AG10803 (cell line): ENCODE measurements around the gene PNPLA1.

Experiments used
- DNase-seq: peaks from one replicate; pipeline ENCODE4 v3.0.0; 2010; ENCODE audit warnings: low read depth
- H3K4me3 ChIP-seq: 2 replicates; pipeline ENCODE4 v1.5.1; 2011; ENCODE audit warnings: mild to moderate bottlenecking, low read length, control low read depth
- TF ChIP-seq, protein P1 (sequence below): conservative IDR thresholded peaks from 2 replicates; pipeline ENCODE4 v1.5.1; 2011; ENCODE audit warnings: mild to moderate bottlenecking, low read length, control low read depth, inconsistent platforms

PNPLA1 gene

DNA sequence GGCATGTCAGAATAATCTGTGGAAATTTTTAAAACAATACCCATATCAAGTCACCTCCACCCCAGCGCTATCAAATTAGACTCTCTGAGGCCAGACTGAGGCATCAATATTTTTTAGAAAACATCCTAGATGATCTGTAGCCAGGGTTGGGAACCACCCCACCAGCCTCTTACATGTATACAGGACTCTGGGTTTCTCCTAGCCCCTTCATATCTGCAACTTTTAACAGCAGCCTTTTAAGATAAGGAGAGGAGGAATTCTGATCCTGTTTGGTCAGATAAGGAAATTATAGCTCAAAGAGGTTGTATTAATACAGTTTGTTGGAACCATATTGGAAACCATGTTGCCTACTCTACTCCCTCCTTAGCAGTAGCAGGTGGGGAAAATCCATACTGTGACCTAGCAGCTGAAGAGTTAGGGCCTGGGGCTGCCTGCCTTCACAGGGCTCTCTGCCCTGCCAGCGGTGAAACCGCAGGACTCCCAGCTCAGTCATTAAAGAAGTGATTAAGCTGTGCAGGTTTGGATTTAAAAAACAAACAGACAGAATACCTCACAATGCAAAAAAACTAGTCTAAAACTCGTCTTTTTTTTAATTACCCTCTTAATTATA lies 43.3 kb upstream of the PNPLA1 start:
- no peak overlapping the region for H3K4me3 ChIP-seq
- no peak for DNase-seq
- TF ChIP-seq, protein P1, sequence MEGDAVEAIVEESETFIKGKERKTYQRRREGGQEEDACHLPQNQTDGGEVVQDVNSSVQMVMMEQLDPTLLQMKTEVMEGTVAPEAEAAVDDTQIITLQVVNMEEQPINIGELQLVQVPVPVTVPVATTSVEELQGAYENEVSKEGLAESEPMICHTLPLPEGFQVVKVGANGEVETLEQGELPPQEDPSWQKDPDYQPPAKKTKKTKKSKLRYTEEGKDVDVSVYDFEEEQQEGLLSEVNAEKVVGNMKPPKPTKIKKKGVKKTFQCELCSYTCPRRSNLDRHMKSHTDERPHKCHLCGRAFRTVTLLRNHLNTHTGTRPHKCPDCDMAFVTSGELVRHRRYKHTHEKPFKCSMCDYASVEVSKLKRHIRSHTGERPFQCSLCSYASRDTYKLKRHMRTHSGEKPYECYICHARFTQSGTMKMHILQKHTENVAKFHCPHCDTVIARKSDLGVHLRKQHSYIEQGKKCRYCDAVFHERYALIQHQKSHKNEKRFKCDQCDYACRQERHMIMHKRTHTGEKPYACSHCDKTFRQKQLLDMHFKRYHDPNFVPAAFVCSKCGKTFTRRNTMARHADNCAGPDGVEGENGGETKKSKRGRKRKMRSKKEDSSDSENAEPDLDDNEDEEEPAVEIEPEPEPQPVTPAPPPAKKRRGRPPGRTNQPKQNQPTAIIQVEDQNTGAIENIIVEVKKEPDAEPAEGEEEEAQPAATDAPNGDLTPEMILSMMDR: no peak

DNA sequence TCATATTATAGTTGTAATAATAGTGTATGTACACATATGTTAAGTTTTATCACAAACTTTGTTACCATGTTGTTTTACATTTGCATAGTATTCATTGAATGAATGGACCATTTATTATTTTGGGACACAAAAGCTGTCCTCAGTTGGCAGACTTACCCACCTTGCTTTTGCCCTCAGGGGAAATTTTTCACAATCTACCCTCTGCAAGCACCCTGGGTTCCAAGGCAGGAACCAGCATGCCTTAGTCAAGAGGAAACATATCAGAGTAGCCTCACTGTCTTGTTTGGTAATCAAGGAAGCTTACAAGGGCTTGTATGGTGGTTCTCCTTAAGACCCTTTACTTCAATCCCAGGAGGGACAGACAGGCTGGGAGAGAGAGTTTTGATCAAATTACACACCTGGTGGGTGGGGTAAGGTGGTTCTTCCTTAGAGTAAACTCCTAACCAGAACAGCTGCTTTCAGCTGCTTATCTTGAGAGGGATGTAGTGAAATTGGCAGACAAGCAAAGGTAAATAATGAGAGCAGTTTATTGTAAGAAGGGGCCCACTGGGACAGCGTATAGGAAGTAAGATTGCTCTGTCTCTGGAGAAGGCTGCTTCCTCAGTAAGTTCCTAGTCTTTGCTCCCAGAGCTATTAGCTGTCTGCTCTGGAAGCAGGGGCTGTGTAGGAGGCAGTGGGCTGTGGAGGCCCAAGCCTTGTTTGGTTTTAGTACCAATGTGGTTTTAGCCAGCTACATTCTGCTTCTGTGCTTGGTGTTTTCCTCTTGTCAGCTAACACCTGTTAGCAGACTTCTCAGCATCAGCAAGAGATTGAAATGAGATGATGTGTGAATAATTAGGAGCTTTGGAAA lies 42.3 kb upstream of the PNPLA1 start:
- TF ChIP-seq, protein P1: no peak
- DNase-seq: no peak
- no peak overlapping the region for H3K4me3 ChIP-seq

DNA sequence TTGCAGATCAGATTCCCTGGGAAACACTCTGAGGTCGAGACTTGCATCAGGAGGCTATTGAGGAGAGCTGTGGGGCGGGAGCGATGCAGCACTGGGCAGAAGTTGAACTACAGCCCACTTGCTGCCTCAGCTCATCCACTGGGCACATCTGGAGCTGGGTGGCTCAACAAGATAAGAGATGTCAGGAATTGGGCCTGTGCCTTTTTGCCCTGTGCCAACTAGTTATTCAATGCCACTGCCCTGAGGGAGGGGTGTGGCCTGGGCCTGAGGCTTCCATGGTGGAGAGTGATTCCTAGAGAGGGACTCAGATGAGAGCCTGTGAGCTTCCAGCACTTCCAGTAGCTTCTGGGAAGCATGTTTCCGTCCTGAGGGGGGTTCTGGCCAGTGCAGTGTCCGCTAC lies 40.6 kb upstream of the PNPLA1 start:
- TF ChIP-seq, protein P1: no peak
- no peak overlapping the region for H3K4me3 ChIP-seq
- DNase-seq: no peak

DNA sequence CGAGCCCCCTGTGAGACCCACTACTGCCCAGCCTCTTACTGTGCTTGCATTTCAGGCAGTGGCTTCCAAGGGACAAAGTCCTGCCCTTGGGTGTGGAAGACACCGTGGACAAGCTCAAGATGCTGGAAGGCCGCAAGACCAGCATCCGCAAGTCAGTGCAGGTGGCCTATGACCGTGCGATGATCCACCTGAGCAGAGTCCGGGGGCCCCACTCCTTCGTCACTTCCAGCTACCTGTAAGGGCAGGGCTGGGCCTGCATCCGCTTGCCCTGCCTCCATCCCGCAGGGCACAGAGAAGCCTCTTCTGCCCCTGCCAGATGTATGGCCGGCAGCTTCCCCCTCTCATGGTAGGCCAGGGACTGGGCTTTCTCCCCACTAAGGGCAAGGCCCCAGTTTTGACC lies 39.5 kb upstream of the PNPLA1 start:
- no peak for DNase-seq
- TF ChIP-seq, protein P1: no peak
- H3K4me3 ChIP-seq: no peak overlapping the region

DNA sequence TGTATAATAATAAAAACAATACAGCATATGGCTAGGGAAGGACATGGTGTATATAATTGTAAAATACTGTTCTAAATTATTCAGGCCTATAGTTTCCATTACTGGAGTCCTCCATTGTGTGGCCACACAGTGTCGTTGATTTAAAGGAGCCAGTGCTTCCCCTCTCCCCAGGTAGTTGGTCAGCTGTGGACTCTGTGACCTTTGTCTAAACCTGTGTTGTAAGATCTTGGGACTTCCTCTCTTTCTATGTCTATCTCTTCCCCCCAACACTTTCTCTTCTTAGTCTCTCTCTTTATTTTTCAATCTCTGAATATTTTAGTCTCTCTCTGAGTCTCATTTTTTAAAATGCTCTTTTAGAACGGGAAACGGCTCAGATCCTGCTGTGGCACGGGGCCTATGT lies 37.7 kb upstream of the PNPLA1 start:
- DNase-seq: no peak
- TF ChIP-seq, protein P1: no peak
- H3K4me3 ChIP-seq: no peak overlapping the region

DNA sequence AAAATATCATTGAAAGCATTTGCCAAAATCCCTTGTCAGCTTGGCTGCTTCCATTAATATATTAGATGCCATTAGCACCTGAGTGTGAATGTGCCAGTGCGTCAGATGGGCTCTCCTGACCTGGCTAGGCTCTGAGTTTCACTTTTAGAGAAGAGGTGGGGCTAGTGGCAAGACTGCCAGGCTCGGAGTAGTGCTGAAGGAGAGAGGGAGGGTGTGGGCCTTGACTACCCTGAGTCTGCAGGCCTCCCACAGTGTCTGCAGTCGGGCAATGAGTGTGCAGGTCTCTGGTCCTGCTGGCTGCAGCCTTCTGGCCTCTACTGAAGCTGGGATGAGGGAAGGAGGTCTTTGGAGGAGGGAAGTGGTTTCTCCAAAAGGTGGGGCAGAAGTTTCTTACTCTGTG lies 34.6 kb upstream of the PNPLA1 start:
- TF ChIP-seq, protein P1: no peak
- H3K4me3 ChIP-seq: no peak overlapping the region
- no peak for DNase-seq

DNA sequence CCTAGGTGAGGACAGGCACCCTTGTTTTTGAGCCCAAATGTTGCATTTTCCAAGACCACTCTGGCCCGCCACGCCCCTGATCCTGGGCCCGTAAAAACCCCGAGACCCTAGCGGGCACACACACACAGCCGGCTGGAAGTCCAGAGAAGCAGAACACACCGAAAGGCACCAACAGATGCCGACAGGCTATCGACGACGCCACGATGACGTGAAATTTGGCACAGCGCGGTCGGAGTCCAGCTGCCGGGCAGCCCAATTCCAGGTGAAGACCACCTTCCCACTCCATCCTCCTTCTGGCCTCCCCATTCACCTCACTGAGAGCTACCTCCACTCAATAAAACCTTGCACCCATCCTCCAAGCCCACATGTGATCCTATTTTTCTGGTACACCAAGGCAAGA lies 34.0 kb upstream of the PNPLA1 start:
- no peak for DNase-seq
- TF ChIP-seq, protein P1: no peak
- H3K4me3 ChIP-seq: no peak overlapping the region
